Mesothelial cell of epicardium (in vitro differentiated cells): ENCODE data around the gene CFTR. TPM values are rescaled to one million over a fixed set of nuclear protein-coding genes. Genes with fewer than 3 reads are reported as not detected.
"Not testable (repeated sequence)": the region's sequence is repeated elsewhere in the genome, so short reads cannot be mapped to it uniquely, and the experiment has no call there.

ENCODE experiments used
- DNase-seq, 2 experiments: peaks; one replicate each; pipeline ENCODE4 v3.0.0; 2021; ENCODE audit warnings: low spot score in 2 of 2; ENCODE audit not compliant: unreplicated experiment in 2 of 2
- H3K27ac Mint-ChIP-seq: 2 replicates; pipeline ENCODE4 v1.8.0; 2021; ENCODE audit warnings: mixed read lengths
- H3K27me3 Mint-ChIP-seq: 2 replicates; pipeline ENCODE4 v1.8.0; 2021; ENCODE audit warnings: low read depth, mixed read lengths
- H3K36me3 Mint-ChIP-seq: 2 replicates; pipeline ENCODE4 v1.8.0; 2021; ENCODE audit warnings: mixed read lengths
- H3K4me1 Mint-ChIP-seq: 2 replicates; pipeline ENCODE4 v1.8.0; 2021; ENCODE audit warnings: mixed read lengths
- H3K4me3 Mint-ChIP-seq: 2 replicates; pipeline ENCODE4 v1.8.0; 2021; ENCODE audit warnings: mild to moderate bottlenecking, moderate library complexity, mixed read lengths
- H3K9me3 Mint-ChIP-seq: 2 replicates; pipeline ENCODE4 v1.8.0; 2021; ENCODE audit warnings: mixed read lengths
- CTCF ChIP-seq: fragments of 200-600 bp; sonication (generic); IDR thresholded peaks from one replicate; pipeline ENCODE4 v1.5.0; 2021; ENCODE audit warnings: antibody characterized with exemption; ENCODE audit not compliant: unreplicated experiment
- total RNA-seq: library from RNA; stranded (reverse); gene quantifications from 3 replicates; pipeline ENCODE4 v1.2.1, GENCODE V29; 2021

CFTR gene
- total RNA-seq, 1 donor from 2014 or later, result 2.7 TPM

GRCh38 chr7:117448655-117449054 is 31.2 kb upstream of the CFTR start:
- no peak for DNase-seq
- Mint-ChIP-seq H3K27me3 (no peaks in the 10 kb centered on the region), H3K4me1 (no peaks in the 10 kb centered on the region), H3K9me3 (peaks cover 40% of the 10 kb centered on the region), H3K4me3 (no peak overlapping the region), H3K36me3 (no peaks in the 10 kb centered on the region), H3K27ac (no peak overlapping the region)
- TF ChIP-seq CTCF, result no peak

- Mint-ChIP-seq H3K27ac (no peak overlapping the region), H3K36me3 (no peaks in the 10 kb centered on the region), H3K9me3 (peaks cover 18% of the 10 kb centered on the region), H3K4me3 (no peak overlapping the region), H3K27me3 (no peaks in the 10 kb centered on the region), H3K4me1 (no peaks in the 10 kb centered on the region)
- DNase-seq, result no peak
- TF ChIP-seq CTCF, result peak; percentile 90
Measured at GRCh38 chr7:117458977-117459583, 20.7 kb upstream of the CFTR start.

- Mint-ChIP-seq H3K27ac (no peak overlapping the region), H3K36me3 (no peaks in the 10 kb centered on the region), H3K4me3 (no peak overlapping the region), H3K27me3 (no peaks in the 10 kb centered on the region), H3K4me1 (no peaks in the 10 kb centered on the region), H3K9me3 (peaks cover 11% of the 10 kb centered on the region)
- no peak for DNase-seq
- TF ChIP-seq CTCF, result no peak
Measured at GRCh38 chr7:117459735-117460134, 20.1 kb upstream of the CFTR start.

GRCh38 chr7:117460815-117461214 is 19.0 kb upstream of the CFTR start:
- not testable (repeated sequence) for H3K4me1 Mint-ChIP-seq, H3K9me3 Mint-ChIP-seq

GRCh38 chr7:117468174-117468573 is 11.7 kb upstream of the CFTR start:
- H3K27me3 Mint-ChIP-seq, result no peaks in the 10 kb centered on the region
- H3K27ac Mint-ChIP-seq, result no peak overlapping the region
- no peak for TF ChIP-seq CTCF
- H3K4me1 Mint-ChIP-seq, result no peaks in the 10 kb centered on the region
- no peak overlapping the region for H3K4me3 Mint-ChIP-seq
- H3K9me3 Mint-ChIP-seq, result no peaks in the 10 kb centered on the region
- DNase-seq, result no peak
- no peaks in the 10 kb centered on the region for H3K36me3 Mint-ChIP-seq

More at GRCh38 chr7:117460815-117461214, 19.0 kb upstream of the CFTR start:
- H3K27me3 Mint-ChIP-seq, H3K4me3 Mint-ChIP-seq, H3K36me3 Mint-ChIP-seq, DNase-seq, H3K27ac Mint-ChIP-seq: not testable (repeated sequence)

GRCh38 chr7:117470777-117471176 is 9.0 kb upstream of the CFTR start:
- Mint-ChIP-seq H3K9me3 (no peaks in the 10 kb centered on the region), H3K27ac (no peak overlapping the region), H3K4me3 (no peak overlapping the region), H3K36me3 (no peaks in the 10 kb centered on the region), H3K27me3 (no peaks in the 10 kb centered on the region), H3K4me1 (no peaks in the 10 kb centered on the region)
- no peak for DNase-seq
- TF ChIP-seq CTCF, result no peak
